SK-N-SH (cell line): ENCODE results near the gene SSTR4. TPM values are rescaled to one million over a fixed set of nuclear protein-coding genes. Genes with fewer than 3 reads are reported as not detected.

Source experiments
- CTCF ChIA-PET: fragments of 300-600, 350-600 bp; formaldehyde crosslinking; extraction: SDS; loops from one replicate; lab custom pipeline; 2021; lab: Yijun Ruan, JAX
- POLR2A ChIA-PET: fragments of 350-600 bp; sonication (Branson Sonifier 250); formaldehyde crosslinking; extraction: SDS; loops from one replicate; lab custom pipeline; 2020; ENCODE audit warnings: antibody characterized with exemption, inconsistent platforms; lab: Yijun Ruan, JAX
- DNase-seq: peaks from one replicate; pipeline ENCODE4 v3.0.0; 2012
- H2AFZ ChIP-seq: fragments of 200-600 bp; sonication (generic); 2 replicates; pipeline ENCODE4 v1.8.1; 2016; ENCODE audit warnings: antibody characterized with exemption, mild to moderate bottlenecking, low read depth
- H3F3A ChIP-seq: fragments of 200-600 bp; sonication (generic); replicated peaks from 2 replicates; pipeline ENCODE3; 2016; ENCODE audit warnings: antibody characterized with exemption, mild to moderate bottlenecking; ENCODE audit not compliant: insufficient read depth
- H3K27ac ChIP-seq, 2 experiments: fragments of 200-500 bp in 1 of 2; fragments of 200-600 bp in 1 of 2; sonication (Bioruptor generic) in 1 of 2; sonication (generic), shearing (Covaris generic) in 1 of 2; 2 replicates each; pipeline versions ENCODE4 v1.5.1 to v1.6.1; 2014 to 2016; ENCODE audit warnings: low read depth in 2 of 2, inconsistent platforms in 1 of 2, low read length in 1 of 2, mild to moderate bottlenecking in 1 of 2, mixed read lengths in 1 of 2
- H3K27me3 ChIP-seq: fragments of 200-600 bp; sonication (generic), shearing (Covaris generic); 2 replicates; pipeline ENCODE4 v1.6.1; 2016; ENCODE audit warnings: mixed run types; ENCODE audit not compliant: insufficient read depth
- H3K36me3 ChIP-seq, 2 experiments: fragments of 200-500 bp in 1 of 2; fragments of 200-600 bp in 1 of 2; sonication (Bioruptor generic) in 1 of 2; sonication (generic) in 1 of 2; replicated peaks in 1 of 2; 2 replicates each; pipeline versions ENCODE3 to v1.5.1; 2014 to 2016; ENCODE audit warnings: low read length in 1 of 2, mild to moderate bottlenecking in 1 of 2; ENCODE audit not compliant: insufficient read depth in 2 of 2, control insufficient read depth in 1 of 2
- H3K4me1 ChIP-seq, 2 experiments: fragments of 200-500 bp in 1 of 2; fragments of 200-600 bp in 1 of 2; sonication (Bioruptor generic) in 1 of 2; sonication (generic), shearing (Covaris generic) in 1 of 2; 2 replicates each; pipeline versions ENCODE4 v1.5.1 to v1.6.1; 2014 to 2016; ENCODE audit warnings: low read depth in 1 of 2, low read length in 1 of 2, mixed run types in 1 of 2; ENCODE audit not compliant: insufficient read depth in 2 of 2, control insufficient read depth in 1 of 2
- H3K4me2 ChIP-seq: fragments of 200-600 bp; sonication (generic), shearing (Covaris generic); 2 replicates; pipeline ENCODE4 v1.6.1; 2017; ENCODE audit warnings: mixed run types
- H3K4me3 ChIP-seq, 2 experiments: fragments of 200-500 bp in 1 of 2; fragments of 200-600 bp in 1 of 2; sonication (Bioruptor generic) in 1 of 2; sonication (generic), shearing (Covaris generic) in 1 of 2; 2 replicates each; pipeline versions ENCODE4 v1.5.1 to v1.8.1; 2014 to 2016; ENCODE audit warnings: low read depth in 2 of 2, inconsistent platforms in 1 of 2, low read length in 1 of 2, mild to moderate bottlenecking in 1 of 2, mixed read lengths in 1 of 2, moderate library complexity in 1 of 2
- H3K79me2 ChIP-seq: fragments of 200-600 bp; sonication (generic); 2 replicates; pipeline ENCODE4 v1.8.1; 2017; ENCODE audit warnings: mild to moderate bottlenecking; ENCODE audit not compliant: insufficient read depth
- H3K9ac ChIP-seq: fragments of 200-600 bp; sonication (generic); 2 replicates; pipeline ENCODE4 v1.6.1; 2017; ENCODE audit warnings: mixed run types
- H3K9me2 ChIP-seq: fragments of 200-600 bp; sonication (generic); 2 replicates; pipeline ENCODE4 v1.6.1; 2017; ENCODE audit warnings: mixed run types
- H3K9me3 ChIP-seq: fragments of 200-600 bp; sonication (generic); 2 replicates; pipeline ENCODE4 v1.6.1; 2017; ENCODE audit warnings: mixed run types, mild to moderate bottlenecking, moderate library complexity
- H4K20me1 ChIP-seq: fragments of 200-600 bp; sonication (generic); 2 replicates; pipeline ENCODE4 v1.6.1; 2017; ENCODE audit warnings: mild to moderate bottlenecking, mixed run types; ENCODE audit not compliant: insufficient read depth
- CHD2 ChIP-seq: fragments of 150-350 bp; IDR thresholded peaks from 2 replicates; pipeline ENCODE4 v1.6.1; 2018; ENCODE audit warnings: low read length; ENCODE audit not compliant: partially characterized antibody
- CTCF ChIP-seq: fragments of 200-600 bp; sonication (generic); IDR thresholded peaks from 2 replicates; pipeline ENCODE4 v1.6.1; 2017; ENCODE audit warnings: antibody characterized with exemption, mild to moderate bottlenecking, moderate library complexity
- EP300 ChIP-seq, 2 experiments: IDR thresholded peaks; 2 replicates each; pipeline versions ENCODE4 v1.4.0 to v1.6.1; 2012; ENCODE audit warnings: borderline replicate concordance in 1 of 2, low read depth in 1 of 2, low read length in 1 of 2
- FOSL2 ChIP-seq: IDR thresholded peaks from 2 replicates; pipeline ENCODE4 v1.4.0; 2012; ENCODE audit warnings: low read depth, mild to moderate bottlenecking, moderate library complexity, borderline replicate concordance
- FOXJ3 ChIP-seq: sonication (generic); formaldehyde crosslinking; IDR thresholded peaks from 2 replicates; pipeline ENCODE4 v1.5.1; 2020; ENCODE audit warnings: mild to moderate bottlenecking, missing genetic modification reagents
- FOXM1 ChIP-seq: IDR thresholded peaks from 2 replicates; pipeline ENCODE4 v1.4.0; 2012; ENCODE audit warnings: low read depth, mild to moderate bottlenecking
- GABPA ChIP-seq: IDR thresholded peaks from 2 replicates; pipeline ENCODE4 v1.4.0; 2012; ENCODE audit warnings: low read depth, mild to moderate bottlenecking
- GATA2 ChIP-seq: sonication (generic); formaldehyde crosslinking; IDR thresholded peaks from 2 replicates; pipeline ENCODE4 v1.5.0; 2020; ENCODE audit warnings: mild to moderate bottlenecking, missing genetic modification reagents
- JUND ChIP-seq: IDR thresholded peaks from 2 replicates; pipeline ENCODE4 v1.4.0; 2012
- MEF2A ChIP-seq: IDR thresholded peaks from 2 replicates; pipeline ENCODE4 v1.4.0; 2012; ENCODE audit warnings: low read depth, borderline replicate concordance
- MXI1 ChIP-seq: IDR thresholded peaks from 2 replicates; pipeline ENCODE4 v1.6.1; 2012; ENCODE audit warnings: mild to moderate bottlenecking, low read depth, low read length, improper control_type of control experiment
- NRF1 ChIP-seq: IDR thresholded peaks from 2 replicates; pipeline ENCODE4 v1.6.1; 2012; ENCODE audit warnings: low read depth, mild to moderate bottlenecking, low read length
- POLR2AphosphoS5 ChIP-seq: IDR thresholded peaks from 2 replicates; pipeline ENCODE4 v1.6.1; 2012; ENCODE audit warnings: low read depth, low read length
- RAD21 ChIP-seq: IDR thresholded peaks from 2 replicates; pipeline ENCODE4 v1.6.1; 2012; ENCODE audit warnings: mild to moderate bottlenecking, low read length
- RCOR1 ChIP-seq: fragments of 150-350 bp; IDR thresholded peaks from 2 replicates; pipeline ENCODE4 v1.6.1; 2017; ENCODE audit warnings: antibody characterized with exemption, low read length
- RFX5 ChIP-seq: IDR thresholded peaks from 2 replicates; pipeline ENCODE4 v1.6.1; 2012; ENCODE audit warnings: mild to moderate bottlenecking, improper control_type of control experiment, low read length
- SIN3A ChIP-seq: IDR thresholded peaks from 2 replicates; pipeline ENCODE4 v1.6.1; 2012; ENCODE audit warnings: low read depth, mild to moderate bottlenecking, low read length, moderate library complexity, borderline replicate concordance
- SMC3 ChIP-seq: IDR thresholded peaks from 2 replicates; pipeline ENCODE4 v1.6.1; 2012; ENCODE audit warnings: low read depth, low read length, improper control_type of control experiment
- USF1 ChIP-seq: IDR thresholded peaks from 2 replicates; pipeline ENCODE4 v1.4.0; 2012; ENCODE audit warnings: low read depth, borderline replicate concordance
- USF2 ChIP-seq: fragments of 150-350 bp; IDR thresholded peaks from 2 replicates; pipeline ENCODE4 v1.6.1; 2017; ENCODE audit warnings: antibody characterized with exemption, low read length, low read depth, borderline replicate concordance
- WGBS: methylation state at CpG from one replicate; pipeline ENCODE4 v1.1.6; 2017; ENCODE audit warnings: low lambda C conversion rate; 5-methylcytosine and 5-hydroxymethylcytosine counted together
- polyA plus RNA-seq, 3 experiments: library from polyadenylated mRNA; depleted of rRNA; stranded (reverse); fragments of >200 nt; gene quantifications; 2 replicates each; pipeline ENCODE4 v1.2.3, GENCODE V29; 2012

The SSTR4 gene
- polyA plus RNA-seq, 1 of the 3 experiments (the other 2 are of a cell fraction): not detected

GRCh38 chr20:23066772-23067171 lies 31.7 kb downstream of the SSTR4 start:
- DNase-seq: no peak
- Histone ChIP-seq H3K9me2 (no peaks in the 10 kb centered on the region), H3K36me3 (no peaks in the 10 kb centered on the region), H3K4me2 (no peak overlapping the region), H3K27me3 (peaks cover 41% of the 10 kb centered on the region; the same call in 1 of the 2 replicates), H3K9ac (no peak overlapping the region), H3K27ac (no peak overlapping the region), H3K4me1 (no peaks in the 10 kb centered on the region), H3K79me2 (no peaks in the 10 kb centered on the region), H2AFZ (no peak overlapping the region), H3K4me3 (no peak overlapping the region), H3F3A (no peaks in the 10 kb centered on the region), H4K20me1 (no peaks in the 10 kb centered on the region), H3K9me3 (no peaks in the 10 kb centered on the region)
- TF ChIP-seq SIN3A (no peak), RCOR1 (no peak), MXI1 (no peak), JUND (no peak), GATA2 (no peak), FOSL2 (no peak), FOXJ3 (CRISPR knock-in tag) (no peak), GABPA (no peak), NRF1 (no peak), FOXM1 (no peak), CTCF (no peak), RAD21 (no peak), USF2 (no peak), SMC3 (no peak), CHD2 (no peak), POLR2AphosphoS5 (no peak), USF1 (no peak), MEF2A (no peak), EP300 (IDR thresholded peaks at IDR 0.05; ENCODE audit: borderline replicate concordance in 1 of 2, low read depth in 1 of 2, low read length in 1 of 2) (no peak), RFX5 (no peak)
- ChIA-PET CTCF (interaction anchor here (1.2 kb wide), 1 partner anchor 614 kb away, joined by 3 read pairs; no protein-coding TSS in a partner anchor), POLR2A (no interaction called here)
- 13% methylated on average over 3 of the region's 3 CpGs for WGBS
